H1 (cell line): ENCODE data around the gene APOBEC3H. TPM values are rescaled to one million over a fixed set of nuclear protein-coding genes. Genes with fewer than 3 reads are reported as not detected.

ENCODE experiments used
- CTCF ChIA-PET: fragments of 300-600 bp; sonication (Branson Sonifier 250); formaldehyde crosslinking; loops from one replicate; lab custom pipeline; 2021; ENCODE audit not compliant: partially characterized antibody; lab: Charles Lee
- POLR2A ChIA-PET: fragments of 300-600 bp; sonication (Branson Sonifier 250); formaldehyde crosslinking; loops from one replicate; lab custom pipeline; 2021; ENCODE audit warnings: inconsistent platforms; ENCODE audit not compliant: partially characterized antibody; lab: Charles Lee
- DNase-seq, 2 experiments: peaks; one replicate each; pipeline versions ENCODE4 v3.0.0 to v3.0.0-alpha.2; 2010 to 2022; ENCODE audit warnings: low spot score in 2 of 2, low read depth in 1 of 2, mixed read lengths in 1 of 2
- FAIRE-seq: peaks from 2 replicates; lab custom pipeline; 2011; peaks lifted over from hg19 to GRCh38; lab: Jason Lieb, UNC
- H2AFZ ChIP-seq: 2 replicates; pipeline ENCODE4 v1.8.1; 2012; ENCODE audit warnings: low read length, inconsistent platforms
- H2AK5ac ChIP-seq: 2 replicates; pipeline ENCODE4 v1.6.1; 2013; ENCODE audit warnings: low read depth, low read length
- H2BK120ac ChIP-seq: replicated peaks from 2 replicates; pipeline ENCODE3; 2013; ENCODE audit warnings: low read depth, low read length, inconsistent platforms
- H2BK12ac ChIP-seq: 2 replicates; pipeline ENCODE4 v1.6.1; 2013; ENCODE audit warnings: low read depth, low read length
- H2BK15ac ChIP-seq: 2 replicates; pipeline ENCODE4 v1.6.1; 2013; ENCODE audit warnings: low read length
- H2BK20ac ChIP-seq: 2 replicates; pipeline ENCODE4 v1.6.1; 2013; ENCODE audit warnings: low read length
- H2BK5ac ChIP-seq: 2 replicates; pipeline ENCODE4 v1.6.1; 2013; ENCODE audit warnings: low read depth, low read length
- H3K14ac ChIP-seq: 2 replicates; pipeline ENCODE4 v1.6.1; 2013; ENCODE audit warnings: inconsistent platforms; ENCODE audit not compliant: insufficient read length
- H3K18ac ChIP-seq: 2 replicates; pipeline ENCODE4 v1.6.1; 2013; ENCODE audit warnings: low read length; ENCODE audit errors: extremely low read depth
- H3K23ac ChIP-seq: 2 replicates; pipeline ENCODE4 v1.6.1; 2013; ENCODE audit warnings: inconsistent platforms; ENCODE audit not compliant: insufficient read length
- H3K23me2 ChIP-seq: 2 replicates; pipeline ENCODE4 v1.6.1; 2013; ENCODE audit warnings: low read depth, low read length
- H3K27ac ChIP-seq: 2 replicates; pipeline ENCODE4 v1.6.1; 2011; ENCODE audit warnings: low read depth, low read length, inconsistent platforms
- H3K27me3 ChIP-seq, 4 experiments: replicated peaks in 1 of 4; 1 replicate in 1 of 4; 2 replicates in 3 of 4; pipeline versions ENCODE4 v1.6.1 to v1.8.1; 2011 to 2013; ENCODE audit warnings: low read length in 3 of 4, mild to moderate bottlenecking in 3 of 4, inconsistent platforms in 2 of 4, mixed read lengths in 2 of 4, moderate library complexity in 1 of 4; ENCODE audit not compliant: control insufficient read depth in 3 of 4, insufficient read depth in 3 of 4; ENCODE audit errors: extremely low read depth in 1 of 4
- H3K36me3 ChIP-seq, 4 experiments: 2 replicates each; pipeline versions ENCODE4 v1.6.1 to v1.8.1; 2011 to 2013; ENCODE audit warnings: mild to moderate bottlenecking in 4 of 4, low read length in 3 of 4, moderate library complexity in 2 of 4, control low read depth in 1 of 4, inconsistent platforms in 1 of 4; ENCODE audit not compliant: insufficient read depth in 4 of 4, control insufficient read depth in 2 of 4
- H3K4ac ChIP-seq: replicated peaks from 2 replicates; pipeline ENCODE3; 2013; ENCODE audit warnings: low read length, low read depth, mixed read lengths, inconsistent platforms; ENCODE audit not compliant: insufficient read length
- H3K4me1 ChIP-seq, 4 experiments: replicated peaks in 1 of 4; 1 replicate in 1 of 4; 2 replicates in 3 of 4; pipeline versions ENCODE4 v1.6.1 to v1.8.1; 2011 to 2013; ENCODE audit warnings: low read length in 3 of 4, inconsistent platforms in 2 of 4, mixed read lengths in 1 of 4; ENCODE audit not compliant: insufficient read depth in 4 of 4, control insufficient read depth in 3 of 4
- H3K4me2 ChIP-seq, 2 experiments: 2 replicates each; pipeline versions ENCODE4 v1.6.1 to v1.8.1; 2011 to 2013; ENCODE audit warnings: low read depth in 2 of 2, low read length in 2 of 2, control low read depth in 1 of 2, inconsistent platforms in 1 of 2, mild to moderate bottlenecking in 1 of 2; ENCODE audit not compliant: insufficient read depth in 1 of 2
- H3K4me3 ChIP-seq, 4 experiments: fragments of 200-600, 300-600 bp in 1 of 4; sonication (generic), shearing (Covaris generic), sonication (Bioruptor Twin) in 1 of 4; 2 replicates each; pipeline versions ENCODE4 v1.5.1 to v1.8.1; 2011 to 2016; ENCODE audit warnings: low read length in 4 of 4, low read depth in 3 of 4, control low read depth in 2 of 4, inconsistent platforms in 2 of 4, mild to moderate bottlenecking in 2 of 4, mixed read lengths in 1 of 4, moderate library complexity in 1 of 4; ENCODE audit not compliant: insufficient read depth in 2 of 4; ENCODE audit errors: extremely low read depth in 1 of 4
- H3K56ac ChIP-seq: replicated peaks from 2 replicates; pipeline ENCODE3; 2013; ENCODE audit warnings: low read depth, mild to moderate bottlenecking, mixed read lengths, low read length, inconsistent platforms; ENCODE audit not compliant: insufficient read length
- H3K79me1 ChIP-seq: 2 replicates; pipeline ENCODE4 v1.6.1; 2013; ENCODE audit warnings: low read depth, low read length, control low read depth
- H3K79me2 ChIP-seq, 2 experiments: 2 replicates each; pipeline versions ENCODE4 v1.6.1 to v1.8.1; 2012 to 2013; ENCODE audit warnings: low read length in 2 of 2, mild to moderate bottlenecking in 2 of 2, inconsistent platforms in 1 of 2; ENCODE audit not compliant: insufficient read depth in 2 of 2, control insufficient read depth in 1 of 2
- H3K9ac ChIP-seq, 4 experiments: replicated peaks in 1 of 4; 1 replicate in 1 of 4; 2 replicates in 3 of 4; pipeline versions ENCODE4 v1.6.1 to v1.8.1; 2011 to 2013; ENCODE audit warnings: low read depth in 3 of 4, low read length in 3 of 4, control low read depth in 2 of 4, mild to moderate bottlenecking in 2 of 4, moderate library complexity in 2 of 4, inconsistent platforms in 1 of 4; ENCODE audit errors: extremely low read depth in 1 of 4
- H3K9me3 ChIP-seq, 2 experiments: 2 replicates each; pipeline versions ENCODE4 v1.6.1 to v1.8.1; 2012 to 2013; ENCODE audit warnings: mild to moderate bottlenecking in 2 of 2, moderate library complexity in 2 of 2, control low read depth in 1 of 2, inconsistent platforms in 1 of 2, low read depth in 1 of 2, low read length in 1 of 2, mixed read lengths in 1 of 2; ENCODE audit not compliant: insufficient read depth in 2 of 2
- H4K20me1 ChIP-seq, 2 experiments: replicated peaks in 1 of 2; 2 replicates each; pipeline versions ENCODE3 to v1.8.1; 2011 to 2013; ENCODE audit warnings: inconsistent platforms in 2 of 2, low read length in 2 of 2, mild to moderate bottlenecking in 1 of 2; ENCODE audit not compliant: insufficient read depth in 2 of 2, control insufficient read depth in 1 of 2
- H4K5ac ChIP-seq: 2 replicates; pipeline ENCODE4 v1.6.1; 2013; ENCODE audit warnings: low read length, low read depth, mixed read lengths, inconsistent platforms; ENCODE audit not compliant: insufficient read length
- H4K8ac ChIP-seq: 2 replicates; pipeline ENCODE4 v1.8.0; 2013; ENCODE audit warnings: mild to moderate bottlenecking, moderate library complexity, low read length, inconsistent platforms; ENCODE audit not compliant: insufficient read depth; ENCODE audit errors: extremely low read depth
- H4K91ac ChIP-seq: replicated peaks from 2 replicates; pipeline ENCODE3; 2013; ENCODE audit warnings: low read length, mixed read lengths, inconsistent platforms; ENCODE audit not compliant: insufficient read length
- CBX5 ChIP-seq: fragments of 300-800, 300-1000 bp; sonication (generic); IDR thresholded peaks from 2 replicates; pipeline ENCODE4 v1.7.1; 2016; ENCODE audit warnings: antibody characterized with exemption, low read length, low read depth
- CBX8 ChIP-seq: fragments of 300-800, 300-1000 bp; sonication (generic); IDR thresholded peaks from 2 replicates; pipeline ENCODE4 v1.7.1; 2016; ENCODE audit warnings: low read depth, low read length, borderline replicate concordance
- FOSL1 ChIP-seq: IDR thresholded peaks from 2 replicates; pipeline ENCODE4 v1.6.1; 2011; ENCODE audit warnings: mild to moderate bottlenecking, low read depth, low read length, moderate library complexity; ENCODE audit not compliant: insufficient read depth
- HDAC2 ChIP-seq, 2 experiments: fragments of 300-600 bp in 1 of 2; sonication (generic) in 1 of 2; IDR thresholded peaks; 2 replicates each; pipeline ENCODE4 v1.6.1; 2011 to 2012; ENCODE audit warnings: low read depth in 2 of 2, low read length in 2 of 2, mild to moderate bottlenecking in 2 of 2, moderate library complexity in 2 of 2, borderline replicate concordance in 1 of 2, inconsistent platforms in 1 of 2
- HDAC6 ChIP-seq: IDR thresholded peaks from one replicate; pipeline ENCODE4 v1.7.1; 2012; ENCODE audit warnings: low read depth, mild to moderate bottlenecking, inconsistent platforms, low read length, moderate library complexity
- MAFK ChIP-seq: IDR thresholded peaks from 2 replicates; pipeline ENCODE4 v1.6.1; 2012; ENCODE audit warnings: low read depth, mild to moderate bottlenecking, improper control_type of control experiment, low read length
- NRF1 ChIP-seq: IDR thresholded peaks from 2 replicates; pipeline ENCODE4 v1.6.1; 2011; ENCODE audit warnings: mild to moderate bottlenecking, low read depth, low read length, improper control_type of control experiment
- RBBP5 ChIP-seq: IDR thresholded peaks from 2 replicates; pipeline ENCODE4 v1.7.1; 2012; ENCODE audit warnings: low read depth, mild to moderate bottlenecking, inconsistent platforms, low read length, moderate library complexity, borderline replicate concordance
- RFX5 ChIP-seq: IDR thresholded peaks from 2 replicates; pipeline ENCODE4 v1.6.1; 2011; ENCODE audit warnings: low read depth, low read length, improper control_type of control experiment, borderline replicate concordance
- SIN3A ChIP-seq, 2 experiments: IDR thresholded peaks in 1 of 2; conservative IDR thresholded peaks in 1 of 2; 2 replicates each; pipeline ENCODE4 v1.6.1; 2011 to 2012; ENCODE audit warnings: low read length in 2 of 2, improper control_type of control experiment in 1 of 2, low read depth in 1 of 2, mild to moderate bottlenecking in 1 of 2
- SIX5 ChIP-seq: IDR thresholded peaks from 2 replicates; pipeline ENCODE4 v1.6.1; 2011; ENCODE audit warnings: mild to moderate bottlenecking, low read depth, low read length
- TAF1 ChIP-seq: IDR thresholded peaks from 2 replicates; pipeline ENCODE4 v1.6.1; 2011; ENCODE audit warnings: mild to moderate bottlenecking, low read depth, low read length
- TAF7 ChIP-seq: optimal IDR thresholded peaks from 2 replicates; pipeline ENCODE3; 2011; ENCODE audit warnings: low read depth, mild to moderate bottlenecking, inconsistent platforms, low read length, moderate library complexity, borderline replicate concordance
- ZNF274 ChIP-seq: IDR thresholded peaks from 2 replicates; pipeline ENCODE4 v1.7.0; 2012; ENCODE audit warnings: low read length, borderline replicate concordance; ENCODE audit errors: extremely low read depth
- WGBS, 2 experiments: shearing (Covaris generic) in 1 of 2; methylation state at CpG; one replicate each; pipeline versions ENCODE4 v1.1.6 to v1.1.7; 2013 to 2015; ENCODE audit warnings: low lambda C conversion rate in 2 of 2, mixed read lengths in 2 of 2, inconsistent platforms in 1 of 2, low coverage in 1 of 2, missing lambda C conversion rate in 1 of 2; ENCODE audit not compliant: insufficient replicate concordance in 2 of 2, insufficient coverage in 1 of 2, insufficient read length in 1 of 2; ENCODE audit errors: extremely low coverage in 1 of 2, missing lambda C conversion rate in 1 of 2; 5-methylcytosine and 5-hydroxymethylcytosine counted together
- polyA plus RNA-seq, 7 experiments: library from polyadenylated mRNA; depleted of rRNA in 3 of 7; stranded (reverse) in 5 of 7; unstranded in 2 of 7; fragments of >200 nt in 5 of 7; fragments of 200-250 nt in 2 of 7; gene quantifications; 1 replicate in 5 of 7; 2 replicates in 1 of 7; 4 replicates in 1 of 7; pipeline versions ENCODE4 v1.2.1 to v1.2.3, GENCODE V29; 2011 to 2013; ENCODE audit warnings: missing spikeins in 2 of 7, mixed read lengths in 2 of 7
- total RNA-seq: library from RNA; stranded (reverse); fragmentation: NEBNext Ultra II Directional; extraction: Animal tissue kit (Norgen Biotek cat#: 25700); gene quantifications from 2 replicates; pipeline ENCODE4 v1.2.1, GENCODE V29; 2021

The APOBEC3H gene
- total and polyA plus RNA-seq, 2 of the 8 experiments (the other 6 are each of a cell fraction or from before 2014, with no cell fraction given), result 0.47 to 0.56 TPM

DNA sequence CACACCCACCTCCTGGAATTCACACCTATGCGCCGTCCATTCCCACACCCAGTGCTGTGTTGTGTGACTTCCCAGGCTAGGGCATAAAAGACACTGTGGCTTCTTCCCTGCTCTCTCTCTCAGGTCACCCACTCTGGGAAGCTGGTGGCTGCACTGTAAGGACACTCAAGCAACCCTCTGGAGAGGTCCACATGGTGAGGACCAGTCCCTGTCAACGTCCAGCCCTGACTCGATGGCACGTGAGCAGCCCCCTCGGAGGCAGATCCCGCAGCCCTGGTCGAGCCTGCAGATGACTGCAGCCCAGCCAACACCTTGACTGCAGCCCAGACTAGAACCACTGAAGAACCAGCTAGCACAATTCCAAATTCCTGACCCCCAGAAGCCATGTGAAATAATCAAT lies 39.3 kb downstream of the APOBEC3H start:
- Histone ChIP-seq H3K56ac (no peak overlapping the region), H2AK5ac (no peak overlapping the region), H3K23me2 (no peaks in the 10 kb centered on the region), H3K27me3 (no peaks in the 10 kb centered on the region), H4K8ac (no peak overlapping the region), H3K9me3 (no peaks in the 10 kb centered on the region), H2AFZ (no peak overlapping the region), H3K79me1 (no peaks in the 10 kb centered on the region), H4K5ac (no peak overlapping the region), H3K23ac (no peak overlapping the region), H3K14ac (no peak overlapping the region), H3K27ac (no peak overlapping the region), H2BK12ac (no peak overlapping the region), H2BK15ac (no peak overlapping the region), H3K4me1 (peaks cover 0 to 8% (median 6%) of the 10 kb centered on the region in 4 experiments; a peak in 3 of 7 replicates), H3K18ac (no peak overlapping the region), H3K9ac (no peak overlapping the region), H3K36me3 (no peaks in the 10 kb centered on the region), H3K4me3 (no peak overlapping the region), H2BK20ac (no peak overlapping the region), H3K4ac (no peak overlapping the region), H3K79me2 (no peaks in the 10 kb centered on the region), H4K91ac (no peak overlapping the region), H4K20me1 (no peaks in the 10 kb centered on the region), H3K4me2 (no peak overlapping the region), H2BK5ac (no peak overlapping the region), H2BK120ac (no peak overlapping the region)
- POLR2A ChIA-PET, result interaction anchor here (7.4 kb wide), 1 partner anchor 181 kb away, joined by 67 read pairs; the partner anchor contains the start of gene RPL3
- DNase-seq (no peak), FAIRE-seq (no peak)
- CTCF ChIA-PET, result interaction anchor here (1.1 to 5.1 kb wide), 14 partner anchors 12 to 357 kb away, joined by 3 to 47 read pairs (median 5); partner anchors contain the start of gene APOBEC3B
- WGBS, 2 experiments, result 95% methylated on average over 8 of the region's 8 CpGs; no CpG with 5 or more reads in 1 of the 2 experiments
- TF ChIP-seq TAF7, result no peak
- no peak for TF ChIP-seq CBX8
- TF ChIP-seq MAFK, result no peak
- TF ChIP-seq FOSL1, result no peak
- no peak for TF ChIP-seq SIN3A (conservative IDR thresholded peaks at IDR 0.05 in 1 of 2, IDR thresholded peaks at IDR 0.05 in 1 of 2; ENCODE audit: low read depth in 1 of 2, low read length in 2 of 2)
- TF ChIP-seq RFX5, result no peak
- no peak for TF ChIP-seq CBX5
- no peak for TF ChIP-seq RBBP5
- TF ChIP-seq TAF1, result no peak
- TF ChIP-seq HDAC6, result no peak
- TF ChIP-seq SIX5, result no peak
- TF ChIP-seq ZNF274, result no peak
- no peak for TF ChIP-seq NRF1
- TF ChIP-seq HDAC2 (IDR thresholded peaks at IDR 0.05; ENCODE audit: borderline replicate concordance in 1 of 2, low read depth in 2 of 2, low read length in 2 of 2), result no peak
